ENCODE results near the gene MAJIN.

MAJIN gene

DNA sequence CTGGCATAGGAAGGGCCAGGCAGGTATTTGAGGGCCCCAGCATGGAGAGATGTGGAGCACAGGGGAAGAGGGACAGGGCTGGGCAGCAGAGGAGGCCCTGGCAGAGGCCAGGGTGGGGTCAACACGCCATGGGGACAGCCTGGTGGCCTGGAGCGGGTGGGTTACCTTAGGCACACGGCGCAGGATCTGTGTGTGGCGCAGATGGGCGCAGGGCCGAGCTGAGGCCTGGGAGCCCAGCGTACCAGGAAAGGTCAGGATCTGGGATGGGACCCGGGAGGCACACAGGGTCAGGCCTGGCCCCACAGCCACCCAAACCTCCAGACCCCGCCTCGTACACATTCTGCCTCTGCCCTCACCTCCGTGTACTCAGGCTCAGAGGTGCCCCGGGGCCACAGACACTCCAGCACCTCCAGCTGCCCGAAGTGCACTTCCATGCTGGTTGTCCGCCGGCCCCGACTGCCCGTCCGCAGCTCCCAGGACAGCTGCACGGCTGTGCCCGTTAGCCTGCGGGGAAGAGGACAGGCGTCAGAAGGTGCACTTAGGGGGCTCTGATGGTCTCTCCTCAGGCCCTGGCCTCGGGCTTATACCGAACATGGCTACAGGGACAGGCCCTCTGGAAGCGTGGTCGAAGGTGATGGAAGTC is 61.3 kb downstream of the MAJIN start:
- DNase-seq = no peak

GRCh38 chr11:64909653-64910343 is 62.1 kb downstream of the MAJIN start:
- DNase-seq = no peak

GRCh38 chr11:64908766-64909165 is 63.1 kb downstream of the MAJIN start:
- DNase-seq = no peak

DNA sequence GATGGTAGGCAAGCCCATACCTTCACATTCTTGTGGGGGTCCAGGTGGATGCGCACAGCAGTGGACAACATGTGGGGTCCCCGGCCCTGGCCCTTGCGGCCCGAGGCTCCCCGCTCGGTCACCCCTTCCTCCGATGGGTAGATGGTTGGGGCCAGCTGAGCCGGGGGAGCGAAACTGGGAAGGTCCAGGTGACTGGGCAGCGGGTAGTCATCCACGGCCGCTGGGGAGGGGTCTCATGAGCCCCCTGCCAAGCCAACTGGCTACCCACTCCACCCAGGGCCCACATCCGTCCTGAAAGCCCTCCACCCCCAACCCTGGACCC is 65.6 kb downstream of the MAJIN start:
- DNase-seq = no peak

DNA sequence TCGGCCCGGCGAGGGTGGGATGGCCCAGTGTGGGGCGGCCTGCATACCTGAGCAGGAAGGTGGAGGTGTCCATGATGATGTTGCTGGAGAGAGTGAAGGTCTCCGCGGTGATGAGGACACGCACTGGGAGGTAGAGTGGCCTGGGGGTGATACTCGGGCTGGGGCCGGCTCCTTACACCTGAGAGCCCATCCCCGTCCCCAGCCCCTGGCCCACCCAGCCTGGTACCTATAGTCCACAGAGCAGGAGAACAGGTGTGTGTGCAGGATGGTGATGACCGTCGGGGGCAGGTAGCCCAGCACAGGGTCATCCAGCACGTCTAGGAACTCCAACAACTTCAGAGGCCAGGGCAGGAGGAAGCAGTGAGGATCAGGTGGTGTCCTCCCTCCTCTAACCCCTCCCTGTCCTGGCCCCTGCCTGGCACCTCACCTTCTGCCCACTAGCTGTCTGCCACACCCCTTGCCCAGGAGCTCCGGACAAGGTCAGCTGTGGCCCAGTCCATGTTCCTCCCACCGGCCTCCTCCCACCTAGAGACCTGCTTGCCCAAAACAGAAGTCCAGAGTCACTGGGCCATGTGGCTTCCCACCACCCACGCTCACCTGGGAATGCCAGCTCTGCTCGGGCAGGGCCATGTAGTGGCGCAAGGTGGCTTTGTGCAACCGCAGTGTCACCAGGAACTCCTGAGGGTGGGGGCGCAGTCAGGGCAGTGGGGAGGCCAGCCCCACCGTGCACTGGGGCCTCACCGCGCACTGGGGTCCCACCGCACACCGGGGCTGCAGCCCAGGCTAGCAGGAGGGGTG is 66.2 kb downstream of the MAJIN start:
- no peak for DNase-seq

DNA sequence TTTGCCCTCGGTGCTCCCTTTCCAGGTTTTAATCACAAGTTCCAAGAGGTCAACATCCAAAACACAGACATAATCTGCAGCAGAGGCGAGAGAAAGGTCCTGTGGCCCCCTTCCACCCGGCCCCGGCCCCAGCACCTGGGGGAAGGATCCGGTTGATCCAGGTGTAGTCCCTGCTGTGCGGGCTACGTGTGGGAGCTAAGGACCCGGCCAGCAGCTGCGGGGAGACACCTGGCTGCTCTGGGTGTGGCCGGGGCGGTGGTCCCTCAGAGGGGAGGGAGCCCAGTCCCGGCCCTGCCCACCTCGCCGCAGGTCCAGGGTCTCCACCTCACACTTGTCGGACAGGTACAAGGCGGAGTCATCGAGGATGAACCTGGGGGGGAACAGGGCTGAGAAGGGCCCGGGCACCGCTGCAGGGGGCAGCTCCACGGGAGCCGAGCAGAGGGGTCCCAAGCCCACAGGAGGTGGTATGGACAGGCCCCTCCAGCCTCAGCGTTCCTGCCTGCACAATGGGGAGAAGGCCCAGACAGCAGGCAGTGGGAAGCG is 68.5 kb downstream of the MAJIN start:
- DNase-seq = no peak

DNA sequence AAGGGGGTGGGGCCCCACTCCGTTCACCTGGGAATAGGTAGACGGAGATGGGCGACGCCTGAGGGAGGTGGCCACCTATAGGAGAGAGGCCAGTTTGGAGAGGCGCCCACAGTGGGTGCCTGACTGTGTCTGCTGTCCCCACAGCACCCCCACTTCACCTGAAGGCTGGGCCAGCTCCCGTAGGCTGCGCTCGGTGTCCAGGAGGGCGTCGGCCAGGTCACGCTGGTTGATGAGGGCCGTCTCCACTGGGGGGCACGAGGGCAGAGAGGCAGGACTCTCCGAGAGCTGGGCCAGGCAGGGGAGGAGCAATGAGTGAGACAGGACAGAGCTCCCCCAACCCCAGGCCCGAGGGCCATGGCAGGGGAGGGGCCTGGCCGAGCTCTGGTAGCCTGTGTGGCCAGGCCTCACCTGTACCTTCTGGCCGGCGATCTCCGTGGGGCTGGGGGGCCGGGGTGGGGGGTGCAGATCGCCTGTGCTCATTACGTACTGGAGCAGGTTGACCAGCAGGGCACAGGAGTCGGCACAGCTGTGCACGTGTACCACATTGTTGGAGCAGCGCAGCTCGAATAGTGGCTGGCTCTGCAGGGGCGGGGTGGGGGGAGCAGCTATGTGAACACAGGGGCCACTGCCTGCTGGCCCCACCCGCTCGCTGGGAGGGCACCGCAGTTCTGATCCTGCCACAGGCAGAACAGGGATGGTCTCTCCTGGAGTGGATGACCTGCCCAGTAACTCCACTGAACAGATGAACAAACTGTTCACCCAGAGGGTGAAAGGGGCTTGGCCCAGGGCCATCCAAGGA is 69.6 kb downstream of the MAJIN start:
- DNase-seq = no peak

DNA sequence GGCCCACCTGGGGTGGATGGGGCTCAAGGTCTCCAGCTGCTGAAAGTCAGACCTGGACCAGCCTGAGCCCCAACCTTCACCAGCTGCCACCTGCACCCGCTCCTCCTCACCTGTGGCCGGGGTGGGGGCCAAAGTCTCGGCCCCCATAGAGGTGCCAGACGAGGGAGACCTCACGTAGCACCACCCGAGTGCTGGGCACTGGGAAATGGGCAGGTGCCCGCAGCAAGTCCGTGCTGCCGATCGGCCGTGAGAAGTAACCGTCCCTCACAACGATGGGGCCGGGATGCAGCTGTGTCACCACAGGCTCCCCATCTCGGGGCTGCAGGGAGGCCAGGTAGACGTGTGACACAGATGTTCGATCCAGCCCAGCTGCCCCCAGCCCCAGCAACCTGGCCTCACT is 71.1 kb downstream of the MAJIN start:
- no peak for DNase-seq

- DNase-seq = peak; percentile 60
Measured at GRCh38 chr11:64900263-64900678, 71.6 kb downstream of the MAJIN start.

DNA sequence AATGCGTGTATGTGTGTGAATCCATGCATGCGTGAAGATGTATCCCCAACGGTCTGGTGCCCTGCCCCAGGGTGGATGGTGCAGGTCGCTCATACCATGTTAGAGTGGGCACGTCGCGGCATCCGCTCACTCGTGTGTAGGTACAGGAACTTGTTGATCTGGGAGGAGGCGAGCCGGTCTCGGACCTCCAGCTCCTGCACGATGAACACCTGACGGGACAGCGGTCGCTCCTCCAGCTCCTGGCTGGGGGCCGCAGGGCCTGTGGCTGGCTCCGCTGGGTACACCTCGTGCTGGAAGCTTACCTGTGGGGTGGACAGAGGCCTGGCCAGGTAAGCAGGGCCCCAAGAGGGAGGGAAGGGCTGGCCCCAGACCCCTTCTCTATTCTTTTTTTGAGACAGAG is 73.4 kb downstream of the MAJIN start:
- no peak for DNase-seq

GRCh38 chr11:64898076-64898445 is 73.8 kb downstream of the MAJIN start:
- DNase-seq = no peak

GRCh38 chr11:64897381-64898075 is 74.4 kb downstream of the MAJIN start:
- DNase-seq = no peak

GRCh38 chr11:64896448-64897022 is 75.4 kb downstream of the MAJIN start:
- DNase-seq = no peak

GRCh38 chr11:64894812-64895452 is 77.0 kb downstream of the MAJIN start:
- no peak for DNase-seq

GRCh38 chr11:64894070-64894811 is 77.7 kb downstream of the MAJIN start:
- DNase-seq = peak; percentile 96

- no peak for DNase-seq
Measured at GRCh38 chr11:64893194-64894069, 78.5 kb downstream of the MAJIN start.

DNA sequence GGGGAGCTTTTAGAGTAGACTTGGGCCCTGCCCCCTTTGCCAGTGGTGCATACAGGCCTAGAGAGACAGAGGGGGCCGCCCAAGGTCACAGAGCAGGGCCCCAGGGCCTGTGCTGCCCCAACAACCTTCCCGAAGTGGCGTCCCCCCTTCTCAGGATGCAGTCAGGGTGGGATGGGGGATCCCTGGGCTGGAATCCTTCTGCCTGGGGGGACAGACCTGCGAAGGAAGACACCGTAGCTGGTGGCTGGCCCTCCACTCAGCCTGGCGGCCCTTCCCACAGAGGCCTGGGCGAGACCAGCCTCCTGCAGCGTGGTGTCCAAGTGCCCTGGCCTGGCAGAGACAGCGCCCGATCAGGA is 79.1 kb downstream of the MAJIN start:
- DNase-seq = no peak

DNA sequence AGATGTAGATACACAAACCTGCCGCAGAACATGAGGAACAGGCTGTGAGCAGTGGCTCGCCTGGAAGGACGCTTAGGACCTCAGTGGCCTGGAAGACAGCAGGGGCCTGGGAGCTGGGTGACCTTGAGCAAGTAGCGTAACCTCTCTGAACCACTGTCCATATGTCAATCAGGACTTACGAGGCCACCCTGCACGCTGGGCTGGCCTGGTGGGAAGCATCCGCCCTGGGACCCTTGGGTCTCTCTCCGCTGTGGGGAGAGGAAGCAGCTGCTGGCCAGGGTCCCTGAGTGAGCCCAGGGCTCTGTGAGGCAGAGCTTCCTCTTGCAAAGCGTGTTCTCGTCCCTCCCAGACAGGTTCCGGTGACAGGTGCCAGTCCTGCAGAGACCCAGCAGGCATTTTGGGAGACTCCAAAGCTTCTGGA is 79.5 kb downstream of the MAJIN start:
- no peak for DNase-seq

- no peak for DNase-seq
Measured at GRCh38 chr11:64891880-64892279, 80.0 kb downstream of the MAJIN start.
